ENCODE data around the gene SLC2A13.

SLC2A13 gene

GRCh38 chr12:40105515-40106201 lies at the start of gene SLC2A13:
TSS of gene SLC2A13 (minus strand) at chr12:40106081. CDS start at chr12:40105808, 273 bp downstream.
- DNase-seq = peak; percentile 83

- no peak for DNase-seq
Observed at GRCh38 chr12:40154381-40154780, 48.5 kb upstream of the SLC2A13 start.

GRCh38 chr12:40153432-40153831 lies 47.6 kb upstream of the SLC2A13 start:
- DNase-seq = no peak

GRCh38 chr12:40152783-40153383 lies 47.0 kb upstream of the SLC2A13 start:
- peak; percentile 71 for DNase-seq

GRCh38 chr12:40149673-40150260 lies 43.9 kb upstream of the SLC2A13 start:
- no peak for DNase-seq

GRCh38 chr12:40146800-40147797 lies 41.2 kb upstream of the SLC2A13 start:
- DNase-seq = peak; percentile 4

- DNase-seq = peak; percentile 32
Observed at GRCh38 chr12:40145896-40146295, 40.0 kb upstream of the SLC2A13 start.

GRCh38 chr12:40144023-40144422 lies 38.1 kb upstream of the SLC2A13 start:
- peak; percentile 17 for DNase-seq

GRCh38 chr12:40142001-40142744 lies 36.3 kb upstream of the SLC2A13 start:
- DNase-seq = no peak

GRCh38 chr12:40138526-40138925 lies 32.6 kb upstream of the SLC2A13 start:
- no peak for DNase-seq

GRCh38 chr12:40137252-40137651 lies 31.4 kb upstream of the SLC2A13 start:
- no peak for DNase-seq

GRCh38 chr12:40127408-40127807 lies 21.5 kb upstream of the SLC2A13 start:
- no peak for DNase-seq

- no peak for DNase-seq
Observed at GRCh38 chr12:40123496-40123895, 17.6 kb upstream of the SLC2A13 start.

GRCh38 chr12:40122842-40123241 lies 17.0 kb upstream of the SLC2A13 start:
- no peak for DNase-seq

GRCh38 chr12:40117818-40118217 lies 11.9 kb upstream of the SLC2A13 start:
- DNase-seq = no peak

- no peak for DNase-seq
Observed at GRCh38 chr12:40110586-40110985, 4.7 kb upstream of the SLC2A13 start.

GRCh38 chr12:40107803-40108620 lies 2.1 kb upstream of the SLC2A13 start:
- DNase-seq = no peak

GRCh38 chr12:40107098-40107802 lies 1.4 kb upstream of the SLC2A13 start:
- DNase-seq = peak; percentile 93

- no peak for DNase-seq
Observed at GRCh38 chr12:40106655-40107054, 774 bp upstream of the SLC2A13 start.

- DNase-seq = no peak
Observed at GRCh38 chr12:40106202-40106533, 287 bp upstream of the SLC2A13 start.

- DNase-seq = no peak
Observed at GRCh38 chr12:40105265-40105514, 691 bp downstream of the SLC2A13 start.
